A673 (cell line): ENCODE results near the gene NLRP9.

Experiments used
- EZH2 ChIP-seq: fragments of 200-600 bp; sonication (generic); IDR thresholded peaks from 2 replicates; pipeline ENCODE4 v1.6.1; 2017; ENCODE audit warnings: borderline replicate concordance, low read depth, mild to moderate bottlenecking, mixed read lengths, antibody characterized with exemption, low read length; ENCODE audit not compliant: poor library complexity, severe bottlenecking
- TF ChIP-seq, protein P1 (sequence below): fragments of 300-800, 200-600 bp; sonication (generic); conservative IDR thresholded peaks from 2 replicates; pipeline ENCODE4 v1.5.1; 2017; ENCODE audit warnings: low read depth, mild to moderate bottlenecking, antibody characterized with exemption, low read length, moderate library complexity, mixed read lengths

DNA sequence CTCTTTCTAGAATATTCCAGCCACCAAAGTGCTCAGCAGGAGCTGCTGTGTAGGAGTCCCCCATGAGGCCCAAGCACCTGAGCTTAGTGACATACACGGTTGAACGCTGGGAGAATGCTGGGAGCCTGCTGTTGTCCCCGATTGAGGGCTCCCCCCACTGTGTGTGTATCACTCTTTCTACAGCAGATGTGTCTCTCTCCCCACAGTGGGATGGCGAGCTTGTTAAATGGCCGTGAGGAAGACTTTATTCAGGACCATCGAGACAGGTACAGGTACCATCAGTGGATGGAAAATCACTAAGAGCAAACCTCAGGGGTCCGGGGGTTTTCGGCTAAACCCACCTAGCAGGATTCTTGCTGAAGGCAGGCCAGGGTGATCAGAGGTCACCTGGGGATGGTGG is 40.5 kb downstream of the NLRP9 start:
- TF ChIP-seq, protein P1, sequence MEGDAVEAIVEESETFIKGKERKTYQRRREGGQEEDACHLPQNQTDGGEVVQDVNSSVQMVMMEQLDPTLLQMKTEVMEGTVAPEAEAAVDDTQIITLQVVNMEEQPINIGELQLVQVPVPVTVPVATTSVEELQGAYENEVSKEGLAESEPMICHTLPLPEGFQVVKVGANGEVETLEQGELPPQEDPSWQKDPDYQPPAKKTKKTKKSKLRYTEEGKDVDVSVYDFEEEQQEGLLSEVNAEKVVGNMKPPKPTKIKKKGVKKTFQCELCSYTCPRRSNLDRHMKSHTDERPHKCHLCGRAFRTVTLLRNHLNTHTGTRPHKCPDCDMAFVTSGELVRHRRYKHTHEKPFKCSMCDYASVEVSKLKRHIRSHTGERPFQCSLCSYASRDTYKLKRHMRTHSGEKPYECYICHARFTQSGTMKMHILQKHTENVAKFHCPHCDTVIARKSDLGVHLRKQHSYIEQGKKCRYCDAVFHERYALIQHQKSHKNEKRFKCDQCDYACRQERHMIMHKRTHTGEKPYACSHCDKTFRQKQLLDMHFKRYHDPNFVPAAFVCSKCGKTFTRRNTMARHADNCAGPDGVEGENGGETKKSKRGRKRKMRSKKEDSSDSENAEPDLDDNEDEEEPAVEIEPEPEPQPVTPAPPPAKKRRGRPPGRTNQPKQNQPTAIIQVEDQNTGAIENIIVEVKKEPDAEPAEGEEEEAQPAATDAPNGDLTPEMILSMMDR = no peak
- TF ChIP-seq EZH2 = no peak
